Measurements from ENCODE around the gene KCNJ12.
"Not testable (repeated sequence)": the region's sequence is repeated elsewhere in the genome, so short reads cannot be mapped to it uniquely, and the experiment has no call there.

GRCh38 chr17:21427727-21428126 lies 51.6 kb downstream of the KCNJ12 start:
- not testable (repeated sequence) for TF ChIP-seq CTCF (conservative IDR thresholded peaks at IDR 0.05 in 1 of 2, IDR thresholded peaks at IDR 0.05 in 1 of 2; ENCODE audit: extremely low read depth in 1 of 2, insufficient read depth in 1 of 2, low read depth in 1 of 2, low read length in 2 of 2); EZH2 (IDR thresholded peaks at IDR 0.05; ENCODE audit: borderline replicate concordance, low read length)
